Keratinocyte (primary cell): ENCODE results near the gene PTPRN2. TPM values are rescaled to one million over a fixed set of nuclear protein-coding genes. Genes with fewer than 3 reads are reported as not detected.

Source experiments
- DNase-seq: peaks from one replicate; pipeline ENCODE4 v3.0.0-alpha.2; 2011; ENCODE audit warnings: low read depth, missing footprints, low spot score
- FAIRE-seq: peaks from 2 replicates; lab custom pipeline; 2011; peaks lifted over from hg19 to GRCh38; lab: Jason Lieb, UNC
- H2AFZ ChIP-seq: 2 replicates; pipeline ENCODE4 v1.6.0; 2012; ENCODE audit warnings: low read length, control low read depth, inconsistent platforms; ENCODE audit not compliant: control insufficient read depth
- H3K27ac ChIP-seq: 2 replicates; pipeline ENCODE4 v1.5.1; 2011; ENCODE audit warnings: low read length; ENCODE audit not compliant: control insufficient read depth, insufficient read depth
- H3K27me3 ChIP-seq: 3 replicates; pipeline ENCODE4 v1.6.0; 2011; ENCODE audit warnings: low read length; ENCODE audit not compliant: control insufficient read depth, insufficient read depth; ENCODE audit errors: extremely low read depth
- H3K36me3 ChIP-seq, 2 experiments: 2 replicates in 1 of 2; 3 replicates in 1 of 2; pipeline ENCODE4 v1.5.1; 2011; ENCODE audit warnings: low read length in 2 of 2, mild to moderate bottlenecking in 1 of 2; ENCODE audit not compliant: control insufficient read depth in 2 of 2, insufficient read depth in 2 of 2; ENCODE audit errors: extremely low read depth in 1 of 2
- H3K4me1 ChIP-seq: 3 replicates; pipeline ENCODE4 v1.5.1; 2011; ENCODE audit warnings: low read length; ENCODE audit not compliant: control insufficient read depth, insufficient read depth; ENCODE audit errors: extremely low read depth
- H3K4me2 ChIP-seq: 3 replicates; pipeline ENCODE4 v1.6.0; 2011; ENCODE audit warnings: low read depth, low read length; ENCODE audit not compliant: control insufficient read depth, insufficient read depth; ENCODE audit errors: extremely low read depth
- H3K4me3 ChIP-seq, 3 experiments: fragments of 200-600 bp in 1 of 3; sonication (generic) in 1 of 3; 2 replicates in 2 of 3; 3 replicates in 1 of 3; pipeline ENCODE4 v1.5.1; 2011 to 2016; ENCODE audit warnings: low read length in 3 of 3, mild to moderate bottlenecking in 3 of 3, control low read depth in 2 of 3, inconsistent platforms in 1 of 3, low read depth in 1 of 3, mixed read lengths in 1 of 3, mixed run types in 1 of 3, moderate library complexity in 1 of 3; ENCODE audit not compliant: control insufficient read depth in 2 of 3, insufficient read depth in 2 of 3; ENCODE audit errors: extremely low read depth in 1 of 3
- H3K79me2 ChIP-seq: 2 replicates; pipeline ENCODE4 v1.6.0; 2012; ENCODE audit warnings: low read length; ENCODE audit not compliant: control insufficient read depth, insufficient read depth
- H3K9ac ChIP-seq: 3 replicates; pipeline ENCODE4 v1.6.0; 2011; ENCODE audit warnings: low read length; ENCODE audit not compliant: control insufficient read depth, insufficient read depth; ENCODE audit errors: extremely low read depth
- H3K9me1 ChIP-seq: 3 replicates; pipeline ENCODE4 v1.6.0; 2011; ENCODE audit warnings: low read length; ENCODE audit not compliant: control insufficient read depth, insufficient read depth; ENCODE audit errors: extremely low read depth
- H3K9me3 ChIP-seq: 2 replicates; pipeline ENCODE4 v1.5.1; 2012; ENCODE audit warnings: low read depth, low read length; ENCODE audit not compliant: control insufficient read depth
- H4K20me1 ChIP-seq: 3 replicates; pipeline ENCODE4 v1.6.0; 2011; ENCODE audit warnings: low read length; ENCODE audit not compliant: control insufficient read depth, insufficient read depth; ENCODE audit errors: extremely low read depth
- CTCF ChIP-seq, 3 experiments: IDR thresholded peaks in 1 of 3; conservative IDR thresholded peaks in 1 of 3; optimal IDR thresholded peaks in 1 of 3; 2 replicates in 2 of 3; 3 replicates in 1 of 3; pipeline versions ENCODE3 to v1.5.1; 2011; ENCODE audit warnings: low read length in 3 of 3, mild to moderate bottlenecking in 3 of 3, moderate library complexity in 2 of 3, control low read depth in 1 of 3, inconsistent platforms in 1 of 3; ENCODE audit not compliant: insufficient read depth in 2 of 3; ENCODE audit errors: extremely low read depth in 1 of 3
- EZH2 ChIP-seq: IDR thresholded peaks from one replicate; pipeline ENCODE4 v1.6.1; 2012; ENCODE audit warnings: inconsistent platforms, mild to moderate bottlenecking, low read length, moderate library complexity
- dilution Hi-C: fragments of 300-500 bp; cut with MboI; formaldehyde crosslinking; loops from one replicate; pipeline ENCODE4 v1.7.0; 2020; ENCODE audit warnings: low sequenced_read_pairs; ENCODE audit not compliant: extremely low pct_ligation_motif_present
- polyA plus RNA-seq, 5 experiments: library from polyadenylated mRNA; depleted of rRNA in 3 of 5; stranded (reverse) in 3 of 5; stranded (forward) in 1 of 5; unstranded in 1 of 5; fragments of >200 nt; gene quantifications; 1 replicate in 1 of 5; 2 replicates in 3 of 5; 3 replicates in 1 of 5; pipeline versions ENCODE4 v1.2.1 to v1.2.3, GENCODE V29; 2011 to 2012; ENCODE audit warnings: missing spikeins in 2 of 5, low read depth in 1 of 5, low replicate concordance in 1 of 5

Gene PTPRN2
- polyA plus RNA-seq, 1 donor (not counting 4 experiments of a cell fraction or from before 2014, with no cell fraction given): not detected

GRCh38 chr7:157751951-157752673 lies 835.5 kb downstream of the PTPRN2 start:
- H3K9me3 ChIP-seq: peaks cover 12% of the 10 kb centered on the region
- dilution Hi-C loops: no loop called here
- no peaks in the 10 kb centered on the region for H3K9me1 ChIP-seq
- no peaks in the 10 kb centered on the region for H3K4me1 ChIP-seq
- no peak overlapping the region for H2AFZ ChIP-seq
- FAIRE-seq (no peak), DNase-seq (no peak)
- no peaks in the 10 kb centered on the region for H3K36me3 ChIP-seq
- no peaks in the 10 kb centered on the region for H3K79me2 ChIP-seq
- no peak overlapping the region for H3K9ac ChIP-seq
- no peak overlapping the region for H3K4me3 ChIP-seq
- no peak overlapping the region for H3K4me2 ChIP-seq
- H3K27me3 ChIP-seq: no peaks in the 10 kb centered on the region
- TF ChIP-seq EZH2 (no peak), CTCF (optimal IDR thresholded peaks at IDR 0.05 in 1 of 3, IDR thresholded peaks at IDR 0.05 in 1 of 3, conservative IDR thresholded peaks at IDR 0.05 in 1 of 3; ENCODE audit: extremely low read depth in 1 of 3, insufficient read depth in 2 of 3, low read length in 3 of 3) (no peak)
- no peaks in the 10 kb centered on the region for H4K20me1 ChIP-seq
- no peak overlapping the region for H3K27ac ChIP-seq

- Histone ChIP-seq H3K27ac (no peak overlapping the region), H3K79me2 (no peaks in the 10 kb centered on the region), H3K4me3 (no peak overlapping the region), H3K36me3 (no peaks in the 10 kb centered on the region), H3K27me3 (no peaks in the 10 kb centered on the region), H3K9me3 (peaks cover 11% of the 10 kb centered on the region), H3K9me1 (no peaks in the 10 kb centered on the region), H4K20me1 (no peaks in the 10 kb centered on the region), H3K4me2 (no peak overlapping the region), H3K4me1 (no peaks in the 10 kb centered on the region), H3K9ac (no peak overlapping the region), H2AFZ (no peak overlapping the region)
- no peak for TF ChIP-seq CTCF (optimal IDR thresholded peaks at IDR 0.05 in 1 of 3, IDR thresholded peaks at IDR 0.05 in 1 of 3, conservative IDR thresholded peaks at IDR 0.05 in 1 of 3; ENCODE audit: extremely low read depth in 1 of 3, insufficient read depth in 2 of 3, low read length in 3 of 3)
- no peak for TF ChIP-seq EZH2
- no peak for DNase-seq
- no peak for FAIRE-seq
- dilution Hi-C loops: no loop called here
These were observed 836.2 kb downstream of the PTPRN2 start for GRCh38 chr7:157751406-157751805.
